ENCODE data around the gene POR.

GRCh38 chr7:75985518-75986146, 70.7 kb downstream of the POR start:
- TF ChIP-seq, protein P1, sequence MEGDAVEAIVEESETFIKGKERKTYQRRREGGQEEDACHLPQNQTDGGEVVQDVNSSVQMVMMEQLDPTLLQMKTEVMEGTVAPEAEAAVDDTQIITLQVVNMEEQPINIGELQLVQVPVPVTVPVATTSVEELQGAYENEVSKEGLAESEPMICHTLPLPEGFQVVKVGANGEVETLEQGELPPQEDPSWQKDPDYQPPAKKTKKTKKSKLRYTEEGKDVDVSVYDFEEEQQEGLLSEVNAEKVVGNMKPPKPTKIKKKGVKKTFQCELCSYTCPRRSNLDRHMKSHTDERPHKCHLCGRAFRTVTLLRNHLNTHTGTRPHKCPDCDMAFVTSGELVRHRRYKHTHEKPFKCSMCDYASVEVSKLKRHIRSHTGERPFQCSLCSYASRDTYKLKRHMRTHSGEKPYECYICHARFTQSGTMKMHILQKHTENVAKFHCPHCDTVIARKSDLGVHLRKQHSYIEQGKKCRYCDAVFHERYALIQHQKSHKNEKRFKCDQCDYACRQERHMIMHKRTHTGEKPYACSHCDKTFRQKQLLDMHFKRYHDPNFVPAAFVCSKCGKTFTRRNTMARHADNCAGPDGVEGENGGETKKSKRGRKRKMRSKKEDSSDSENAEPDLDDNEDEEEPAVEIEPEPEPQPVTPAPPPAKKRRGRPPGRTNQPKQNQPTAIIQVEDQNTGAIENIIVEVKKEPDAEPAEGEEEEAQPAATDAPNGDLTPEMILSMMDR (IDR thresholded peaks at IDR 0.05; ENCODE audit: low read length) = no peak
- TF ChIP-seq EZH2 (IDR thresholded peaks at IDR 0.05; ENCODE audit: borderline replicate concordance, low read length) = no peak

Data from OCI-LY1 (cell line).